Mucosa of gallbladder (tissue), 1 donor: ENCODE data around the gene RIPOR3. TPM values are rescaled to one million over a fixed set of nuclear protein-coding genes. Genes with fewer than 3 reads are reported as not detected.
"Not testable (repeated sequence)": the region's sequence is repeated elsewhere in the genome, so short reads cannot be mapped to it uniquely, and the experiment has no call there.

ENCODE experiments used
- DNase-seq: peaks from one replicate; pipeline ENCODE4 v3.0.0-alpha.2; 2020; ENCODE audit warnings: low spot score
- total RNA-seq: library from RNA; stranded (reverse); gene quantifications from one replicate; pipeline ENCODE4 v1.2.1, GENCODE V29; 2021
- donor health status: DM: no; HTN: no; CAD: no.

Gene RIPOR3
- total RNA-seq, 1 donor from 2014 or later, result 6.4 TPM

DNA sequence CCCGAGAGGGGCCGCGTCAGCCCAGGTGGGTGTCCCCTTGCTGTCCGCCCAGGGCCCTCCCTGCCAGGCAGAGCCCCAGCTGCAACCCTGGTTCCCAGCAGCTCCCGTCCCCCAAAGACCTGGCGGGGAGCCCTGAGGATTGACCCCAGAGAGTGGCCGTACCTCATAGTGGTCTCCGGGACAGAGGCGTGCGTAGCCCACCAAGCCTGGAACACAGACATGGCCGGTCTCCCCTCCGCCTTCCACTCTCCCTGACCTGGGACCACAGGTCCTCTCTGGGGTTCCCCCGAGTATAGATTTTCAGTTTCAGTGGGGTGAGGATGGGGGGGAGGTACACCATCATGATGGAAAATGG, 82.6 kb downstream of the RIPOR3 start:
- no peak for DNase-seq

GRCh38 chr20:50607850-50608749, 83.2 kb downstream of the RIPOR3 start:
- DNase-seq, result no peak

DNA sequence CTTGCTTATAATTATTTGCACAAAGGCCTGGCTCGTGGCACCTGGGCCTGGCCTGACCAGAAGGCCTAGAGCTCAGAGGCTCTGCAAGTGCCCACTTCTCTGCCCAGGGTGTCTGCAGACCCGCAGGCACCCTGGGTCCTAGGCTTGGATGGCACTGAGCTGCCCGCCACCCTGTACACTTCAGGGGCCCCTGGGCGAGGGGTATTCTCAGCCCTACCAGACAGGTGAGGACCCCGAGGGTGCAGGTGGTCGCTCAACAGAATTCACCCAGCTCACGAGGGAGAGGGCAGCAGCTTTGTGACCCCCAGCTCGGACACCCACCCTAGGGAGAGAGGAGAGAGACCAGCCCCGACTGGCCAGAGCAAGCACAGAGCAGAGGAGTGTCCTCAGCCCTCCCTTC, 83.9 kb downstream of the RIPOR3 start:
- DNase-seq, result no peak

DNA sequence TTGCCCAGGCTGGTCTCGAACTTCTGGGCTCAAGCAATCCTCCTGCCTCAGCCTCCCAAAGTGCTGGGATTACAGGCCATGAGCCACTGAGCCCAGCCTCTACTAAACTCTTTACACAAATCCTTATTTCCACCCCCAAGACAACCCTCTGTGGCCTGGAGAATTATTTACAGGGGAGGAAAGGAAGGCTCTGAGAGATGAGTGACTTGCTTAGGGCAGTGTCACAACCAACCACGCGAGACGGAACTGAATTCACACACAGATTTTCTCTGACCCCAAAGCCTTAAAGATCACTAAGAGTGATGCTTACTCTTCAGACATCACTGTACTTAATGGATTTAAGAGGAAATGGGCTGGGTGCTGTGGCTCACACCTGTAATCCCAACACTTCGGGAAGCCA, 86.2 kb downstream of the RIPOR3 start:
- DNase-seq, result no peak

DNA sequence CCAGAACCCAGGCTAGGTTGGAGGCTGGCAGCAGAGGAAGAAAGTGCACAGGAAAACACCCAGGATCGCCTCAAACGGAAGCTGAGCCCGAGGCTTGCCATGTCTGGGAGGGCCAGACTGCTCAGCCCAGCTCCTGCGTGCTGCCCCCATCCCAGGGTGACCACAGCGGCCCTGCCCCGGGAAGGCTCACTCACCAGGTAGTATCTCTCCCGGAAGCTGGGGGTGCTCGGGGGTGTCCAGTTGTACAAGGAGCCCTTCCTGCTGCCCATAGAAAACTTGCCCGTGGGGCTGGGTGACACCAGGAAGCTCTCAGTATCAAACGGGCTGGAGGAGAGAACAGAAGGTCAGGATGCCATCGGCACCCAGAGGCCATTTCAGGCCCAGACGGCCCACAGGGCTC, 86.9 kb downstream of the RIPOR3 start:
- no peak for DNase-seq

DNA sequence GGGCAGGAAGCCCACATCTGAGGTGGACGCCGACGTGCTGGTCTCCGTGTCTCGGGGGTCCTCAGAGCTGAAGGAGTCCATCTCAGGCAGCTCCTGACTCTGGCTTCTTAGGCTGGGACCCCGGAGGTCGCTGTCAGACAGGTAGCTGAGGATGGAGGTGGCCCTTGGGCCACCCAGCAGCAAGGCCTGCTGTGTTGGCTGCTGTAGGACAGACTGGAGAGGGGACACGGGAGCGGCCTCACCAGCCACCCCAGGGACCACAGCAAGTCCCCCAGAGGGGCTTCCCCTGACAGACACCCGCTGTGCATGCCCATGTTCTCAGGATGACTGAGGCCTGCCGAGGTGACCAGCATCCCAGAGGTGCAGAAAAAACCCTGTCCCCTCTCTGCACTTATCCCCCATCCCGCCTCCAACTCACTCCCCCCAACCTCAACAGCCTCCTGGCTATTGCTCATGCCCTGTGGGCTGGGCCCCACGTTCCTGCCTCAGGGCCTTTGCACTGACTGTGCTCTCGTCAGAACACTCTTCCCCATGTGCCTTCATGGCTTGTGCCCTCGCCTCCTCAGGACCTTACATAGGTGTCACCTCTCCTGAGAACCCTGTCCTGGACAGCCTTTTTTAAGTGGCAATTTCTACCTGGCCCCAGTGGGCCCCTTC, 88.8 kb downstream of the RIPOR3 start:
- no peak for DNase-seq

DNA sequence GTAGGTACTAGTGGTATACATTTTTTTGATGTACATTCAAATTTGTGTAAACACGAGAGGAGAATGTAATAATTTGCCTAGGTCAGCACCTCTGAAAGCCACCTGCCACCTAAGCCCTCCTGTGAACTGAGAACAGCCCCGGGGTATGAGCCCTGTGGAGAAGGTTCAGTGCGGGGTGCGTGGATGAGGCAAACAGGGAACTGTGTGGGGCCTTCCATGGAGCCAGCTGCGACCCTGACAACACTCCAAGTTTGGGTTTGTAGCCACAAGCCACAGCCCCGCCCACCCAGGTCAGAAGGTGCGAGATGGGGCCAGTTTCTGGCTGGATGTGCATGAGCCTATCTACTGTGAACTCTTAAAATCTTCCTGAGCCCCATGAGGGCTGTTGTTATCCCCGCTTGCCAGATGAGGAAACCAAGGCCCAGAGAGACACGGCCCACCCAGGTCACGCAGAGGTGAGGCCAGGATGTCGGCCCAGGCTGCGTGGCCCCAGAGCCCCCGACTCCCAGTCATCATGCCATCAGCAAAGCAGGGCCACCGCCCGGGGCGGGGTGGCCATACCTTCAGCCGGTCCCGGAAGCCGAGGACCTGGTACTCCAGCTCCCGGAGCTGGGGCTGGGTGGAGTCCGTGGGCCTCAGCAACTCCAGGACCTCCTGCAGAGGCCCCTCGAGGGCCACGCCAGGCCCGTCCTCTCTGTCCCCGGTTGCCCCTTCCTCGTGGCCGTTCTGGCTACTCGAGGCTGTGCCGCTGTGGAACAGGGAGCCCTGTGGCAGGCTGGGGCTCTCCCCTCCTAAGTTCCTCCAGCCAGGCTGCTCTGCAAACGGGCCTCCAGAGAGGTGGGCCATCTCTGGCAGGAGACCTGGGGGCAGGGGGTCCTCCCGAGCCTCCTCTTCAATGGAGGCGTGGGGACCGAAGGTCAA, 89.6 kb downstream of the RIPOR3 start:
- no peak for DNase-seq

- DNase-seq, result no peak
Measured at GRCh38 chr20:50600281-50600895, 91.0 kb downstream of the RIPOR3 start.

GRCh38 chr20:50598768-50599167, 92.6 kb downstream of the RIPOR3 start:
- not testable (repeated sequence) for DNase-seq

- DNase-seq, result no peak
Measured at GRCh38 chr20:50598074-50598473, 93.3 kb downstream of the RIPOR3 start.

DNA sequence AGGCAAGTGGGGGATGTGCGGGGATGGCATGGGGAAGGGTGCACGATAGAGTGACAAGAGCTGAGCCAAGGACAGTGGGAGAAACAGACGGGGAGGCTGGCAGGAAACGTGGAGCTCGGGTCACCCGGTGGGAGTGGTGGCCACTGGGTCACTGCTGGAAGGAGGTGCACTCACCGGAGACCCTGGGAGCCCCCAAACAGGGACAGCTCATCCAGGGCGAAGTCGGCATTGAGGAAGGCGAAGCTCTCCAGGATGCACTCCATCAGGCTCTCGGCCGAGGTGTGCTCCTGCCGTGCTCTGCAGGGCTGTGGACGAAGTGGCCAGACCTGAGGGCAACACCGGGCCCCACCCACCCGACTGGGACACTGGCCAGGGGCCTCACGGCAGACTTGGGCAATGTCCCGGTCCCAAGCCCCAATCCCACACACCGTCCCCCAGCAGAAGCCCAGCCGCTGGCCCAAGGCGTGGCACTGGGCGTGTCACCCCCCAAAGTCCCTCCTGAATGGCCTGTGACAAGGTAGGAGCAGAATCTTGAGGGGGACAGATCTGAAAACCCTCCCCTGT, 93.9 kb downstream of the RIPOR3 start:
- no peak for DNase-seq

GRCh38 chr20:50596694-50597021, 94.7 kb downstream of the RIPOR3 start:
- no peak for DNase-seq

DNA sequence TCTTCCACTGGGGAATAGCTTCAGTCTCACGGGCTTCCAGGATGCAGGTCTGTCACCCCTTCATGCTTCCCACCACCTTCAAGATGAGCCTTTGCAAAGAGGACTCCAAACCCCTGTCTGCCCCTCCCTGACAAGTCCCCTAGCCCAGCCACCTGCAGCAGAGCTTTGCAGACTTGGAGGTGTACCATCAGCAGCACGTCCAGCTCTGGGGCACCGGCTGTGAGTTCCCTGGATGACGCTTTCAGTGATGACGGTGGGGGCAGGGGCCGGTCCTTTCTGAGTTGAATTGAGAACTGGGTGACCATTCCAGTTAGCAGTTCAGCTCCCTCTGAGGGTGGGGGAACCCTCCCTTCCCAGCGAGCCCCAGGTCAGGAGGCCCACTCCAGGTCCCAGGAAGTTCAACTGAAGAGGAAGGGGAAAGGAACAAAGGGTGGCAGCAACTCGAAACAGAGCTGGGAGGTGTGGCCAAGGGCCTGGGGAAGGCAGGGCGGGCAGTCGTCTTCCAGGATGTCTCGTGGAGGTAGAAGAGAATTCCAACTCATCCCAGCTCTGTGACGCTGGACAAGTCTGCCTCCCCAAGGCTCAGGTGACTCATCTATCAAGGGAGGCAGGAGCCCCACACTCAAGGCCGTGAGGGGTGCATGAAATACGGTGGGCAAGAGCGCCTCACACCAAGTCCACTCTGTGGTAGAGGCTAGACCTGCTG, 95.2 kb downstream of the RIPOR3 start:
- DNase-seq, result no peak

GRCh38 chr20:50595433-50595895, 95.9 kb downstream of the RIPOR3 start:
- no peak for DNase-seq

- DNase-seq, result no peak
Measured at GRCh38 chr20:50594591-50595432, 96.5 kb downstream of the RIPOR3 start.

DNA sequence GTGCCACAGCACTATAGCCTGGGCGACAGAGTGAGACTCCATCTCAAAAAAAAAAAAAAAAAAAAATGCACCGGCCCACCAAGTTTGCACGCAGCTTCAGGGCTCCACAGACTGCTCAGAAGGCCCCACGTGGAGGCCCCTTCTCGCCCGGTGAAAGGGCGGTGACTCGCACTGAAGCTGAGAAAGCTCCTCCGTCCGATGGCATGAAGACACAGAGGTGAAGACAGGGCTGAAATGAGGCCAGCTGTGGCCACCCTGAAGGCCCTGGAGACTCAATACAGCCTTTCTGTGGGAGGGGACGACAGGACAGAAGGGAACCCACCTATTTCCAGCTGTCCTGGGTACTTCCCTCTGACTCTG, 97.1 kb downstream of the RIPOR3 start:
- no peak for DNase-seq

DNA sequence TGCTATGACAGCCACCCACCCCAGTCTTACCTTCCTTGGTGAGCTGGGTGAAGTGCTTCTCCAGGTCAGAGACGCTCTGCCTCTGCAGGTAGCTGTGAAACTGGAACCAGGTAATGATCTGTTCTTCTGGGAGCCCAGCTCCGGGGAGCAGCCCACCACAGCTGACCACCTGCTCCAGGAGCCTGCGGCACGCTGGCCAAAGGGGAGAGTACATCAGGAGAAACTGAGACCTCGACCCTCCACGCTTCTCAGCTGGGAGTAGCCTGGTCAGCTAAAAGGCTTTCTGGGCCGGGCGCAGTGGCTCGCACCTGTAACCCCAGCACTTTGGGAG, 98.4 kb downstream of the RIPOR3 start:
- DNase-seq, result no peak

GRCh38 chr20:50592282-50593004, 98.9 kb downstream of the RIPOR3 start:
- no peak for DNase-seq

DNA sequence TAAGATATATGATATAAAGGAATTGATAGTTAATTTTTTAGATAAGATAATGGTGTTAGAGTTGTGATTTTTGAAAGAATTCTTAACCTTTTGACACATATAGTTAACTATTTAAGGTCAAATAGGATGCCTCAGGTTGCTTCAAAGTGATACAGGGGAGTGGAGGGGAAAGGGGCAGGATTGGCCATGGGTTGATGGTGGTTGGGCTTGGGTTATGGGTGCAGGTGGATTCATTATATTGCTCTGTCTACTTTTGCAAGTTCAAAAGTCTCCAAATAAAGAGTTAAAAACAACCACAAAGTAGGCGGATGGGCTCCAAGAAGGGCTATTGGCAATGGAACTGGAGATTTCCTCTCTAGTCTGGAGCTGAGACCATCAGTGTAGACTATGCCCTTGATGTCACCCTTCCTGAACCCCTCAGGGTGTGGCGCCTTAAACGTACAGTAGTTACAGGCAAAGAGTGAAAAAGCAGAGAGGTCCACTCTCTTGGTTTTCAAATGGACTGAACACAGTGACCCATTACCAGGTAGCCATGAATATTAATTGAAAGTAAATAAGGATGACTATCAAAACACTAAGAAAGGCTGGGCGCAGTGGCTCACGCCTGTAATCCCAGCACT, 100.0 kb downstream of the RIPOR3 start:
- no peak for DNase-seq
